HL-60 (cell line): ENCODE measurements around the gene MKLN1.
"Not testable (repeated sequence)": the region's sequence is repeated elsewhere in the genome, so short reads cannot be mapped to it uniquely, and the experiment has no call there.

Experiments used
- CTCF ChIP-seq: IDR thresholded peaks from one replicate; pipeline ENCODE4 v1.5.1; 2011; ENCODE audit warnings: low read length, control low read depth, inconsistent platforms; ENCODE audit not compliant: insufficient read depth
- GABPA ChIP-seq: IDR thresholded peaks from 2 replicates; pipeline ENCODE4 v1.6.1; 2012; ENCODE audit warnings: low read depth
- POLR2AphosphoS5 ChIP-seq: IDR thresholded peaks from 2 replicates; pipeline ENCODE4 v1.6.1; 2012; ENCODE audit warnings: low read depth
- REST ChIP-seq: IDR thresholded peaks from 2 replicates; pipeline ENCODE4 v1.6.1; 2012; ENCODE audit warnings: low read depth; ENCODE audit not compliant: insufficient replicate concordance

- TF ChIP-seq POLR2AphosphoS5, CTCF, REST, GABPA: not testable (repeated sequence)
Observed at GRCh38 chr7:131332729-131333128, 5.1 kb downstream of the MKLN1 start.
